ENCODE data around the gene BRD3. TPM values are rescaled to one million over a fixed set of nuclear protein-coding genes. Genes with fewer than 3 reads are reported as not detected.

BRD3 gene
- polyA plus RNA-seq, 1 donor (not counting 4 experiments of a cell fraction or from before 2014, with no cell fraction given): 3.3 TPM

GRCh38 chr9:134063571-134064450 is 4.0 kb downstream of the BRD3 start:
- Histone ChIP-seq H3K9me1 (ENCODE audit: control insufficient read depth, extremely low read depth, insufficient read depth, low read length) (peaks cover 2% of the 10 kb centered on the region), H3K4me2 (ENCODE audit: control insufficient read depth, extremely low read depth, insufficient read depth, low read depth, low read length) (no peak overlapping the region), H3K27ac (ENCODE audit: control insufficient read depth, insufficient read depth, low read length) (no peak overlapping the region), H3K27me3 (ENCODE audit: control insufficient read depth, extremely low read depth, insufficient read depth, low read length) (no peaks in the 10 kb centered on the region), H3K9ac (ENCODE audit: control insufficient read depth, extremely low read depth, insufficient read depth, low read length) (no peak overlapping the region), H2AFZ (ENCODE audit: control insufficient read depth, low read length) (no peak overlapping the region), H3K4me3 (ENCODE audit: control insufficient read depth in 2 of 3, extremely low read depth in 1 of 3, insufficient read depth in 2 of 3, low read depth in 1 of 3, low read length in 3 of 3) (no peak overlapping the region), H3K36me3 (ENCODE audit: control insufficient read depth in 2 of 2, extremely low read depth in 1 of 2, insufficient read depth in 2 of 2, low read length in 2 of 2) (no peaks in the 10 kb centered on the region), H3K79me2 (ENCODE audit: control insufficient read depth, insufficient read depth, low read length) (peaks cover 59% of the 10 kb centered on the region), H3K9me3 (ENCODE audit: control insufficient read depth, low read depth, low read length) (no peaks in the 10 kb centered on the region), H4K20me1 (ENCODE audit: control insufficient read depth, extremely low read depth, insufficient read depth, low read length) (peaks cover 13% of the 10 kb centered on the region), H3K4me1 (ENCODE audit: control insufficient read depth, extremely low read depth, insufficient read depth, low read length) (peaks cover 29% of the 10 kb centered on the region)
- dilution Hi-C loops (cut with MboI; ENCODE audit: extremely low pct_ligation_motif_present, low sequenced_read_pairs): no loop called here
- DNase-seq (ENCODE audit: low read depth, low spot score) (no peak), FAIRE-seq (no peak)
- TF ChIP-seq CTCF (optimal IDR thresholded peaks at IDR 0.05 in 1 of 3, IDR thresholded peaks at IDR 0.05 in 1 of 3, conservative IDR thresholded peaks at IDR 0.05 in 1 of 3; ENCODE audit: extremely low read depth in 1 of 3, insufficient read depth in 2 of 3, low read length in 3 of 3) (no peak), EZH2 (IDR thresholded peaks at IDR 0.05; ENCODE audit: low read length) (no peak)

- Histone ChIP-seq H3K9me1 (ENCODE audit: control insufficient read depth, extremely low read depth, insufficient read depth, low read length) (peaks cover 2% of the 10 kb centered on the region), H4K20me1 (ENCODE audit: control insufficient read depth, extremely low read depth, insufficient read depth, low read length) (peaks cover 16% of the 10 kb centered on the region), H3K27ac (ENCODE audit: control insufficient read depth, insufficient read depth, low read length) (no peak overlapping the region), H3K4me3 (ENCODE audit: control insufficient read depth in 2 of 3, extremely low read depth in 1 of 3, insufficient read depth in 2 of 3, low read depth in 1 of 3, low read length in 3 of 3) (no peak overlapping the region), H3K9ac (ENCODE audit: control insufficient read depth, extremely low read depth, insufficient read depth, low read length) (no peak overlapping the region), H3K4me2 (ENCODE audit: control insufficient read depth, extremely low read depth, insufficient read depth, low read depth, low read length) (no peak overlapping the region), H2AFZ (ENCODE audit: control insufficient read depth, low read length) (no peak overlapping the region), H3K79me2 (ENCODE audit: control insufficient read depth, insufficient read depth, low read length) (peaks cover 61% of the 10 kb centered on the region), H3K9me3 (ENCODE audit: control insufficient read depth, low read depth, low read length) (no peaks in the 10 kb centered on the region), H3K4me1 (ENCODE audit: control insufficient read depth, extremely low read depth, insufficient read depth, low read length) (peaks cover 32% of the 10 kb centered on the region), H3K27me3 (ENCODE audit: control insufficient read depth, extremely low read depth, insufficient read depth, low read length) (no peaks in the 10 kb centered on the region), H3K36me3 (ENCODE audit: control insufficient read depth in 2 of 2, extremely low read depth in 1 of 2, insufficient read depth in 2 of 2, low read length in 2 of 2) (no peaks in the 10 kb centered on the region)
- no peak for FAIRE-seq
- DNase-seq (ENCODE audit: low read depth, low spot score): no peak
- TF ChIP-seq EZH2 (IDR thresholded peaks at IDR 0.05; ENCODE audit: low read length): no peak
- TF ChIP-seq CTCF (optimal IDR thresholded peaks at IDR 0.05 in 1 of 3, IDR thresholded peaks at IDR 0.05 in 1 of 3, conservative IDR thresholded peaks at IDR 0.05 in 1 of 3; ENCODE audit: extremely low read depth in 1 of 3, insufficient read depth in 2 of 3, low read length in 3 of 3): no peak
- dilution Hi-C loops (cut with MboI; ENCODE audit: extremely low pct_ligation_motif_present, low sequenced_read_pairs): no loop called here
Observed at GRCh38 chr9:134063088-134063570, 4.7 kb downstream of the BRD3 start.
